HG02763 (cell line): ENCODE results near the gene DPPA5.
"Not testable (repeated sequence)": the region's sequence is repeated elsewhere in the genome, so short reads cannot be mapped to it uniquely, and the experiment has no call there.

ENCODE experiments used
- ATAC-seq: cut with Tn5 transposase; IDR thresholded peaks from one replicate; pipeline ENCODE4 v1.9.1; 2021; ENCODE audit warnings: mild to moderate bottlenecking, moderate library complexity; ENCODE audit not compliant: unreplicated experiment

The DPPA5 gene

DNA sequence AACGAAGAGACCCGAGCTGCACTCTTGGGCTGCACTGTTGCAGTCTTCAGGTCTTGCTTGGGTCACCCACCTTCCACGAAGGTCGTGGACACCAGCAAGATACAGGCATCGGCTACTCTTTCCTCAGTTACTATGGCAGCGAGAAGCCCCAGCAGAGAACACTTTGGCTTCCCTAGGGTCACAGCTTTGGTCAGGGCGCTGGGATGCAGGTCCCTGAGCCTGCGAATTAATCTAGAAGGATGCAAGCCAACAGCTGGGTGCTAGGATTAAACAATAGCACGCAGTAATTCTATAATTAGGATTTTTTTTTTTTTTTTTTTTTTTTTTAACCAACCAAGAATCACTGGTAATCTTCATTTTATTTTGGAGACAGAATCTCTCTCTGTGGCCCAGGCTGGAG is 10.5 kb upstream of the DPPA5 start:
- ATAC-seq = no peak

DNA sequence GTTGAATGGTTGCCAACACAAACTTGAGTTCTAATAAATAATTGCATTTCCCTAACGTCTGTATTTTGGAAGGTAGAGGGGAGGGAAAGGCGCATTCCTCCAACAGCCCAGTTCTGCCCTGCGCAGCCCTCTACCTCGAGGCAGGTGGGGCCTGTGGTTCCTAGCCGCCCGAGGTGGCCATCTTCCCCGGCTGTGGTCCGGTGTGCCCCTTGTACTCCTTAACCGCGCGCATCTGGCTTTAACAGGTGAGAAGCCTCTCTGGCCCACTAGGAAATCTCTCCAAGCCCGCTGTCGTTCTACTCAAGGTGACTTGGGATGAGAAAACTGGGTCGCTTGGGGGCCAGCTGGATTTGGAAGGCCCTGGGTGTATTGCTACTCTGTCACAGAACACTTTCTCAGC is 10.0 kb upstream of the DPPA5 start:
- no peak for ATAC-seq

DNA sequence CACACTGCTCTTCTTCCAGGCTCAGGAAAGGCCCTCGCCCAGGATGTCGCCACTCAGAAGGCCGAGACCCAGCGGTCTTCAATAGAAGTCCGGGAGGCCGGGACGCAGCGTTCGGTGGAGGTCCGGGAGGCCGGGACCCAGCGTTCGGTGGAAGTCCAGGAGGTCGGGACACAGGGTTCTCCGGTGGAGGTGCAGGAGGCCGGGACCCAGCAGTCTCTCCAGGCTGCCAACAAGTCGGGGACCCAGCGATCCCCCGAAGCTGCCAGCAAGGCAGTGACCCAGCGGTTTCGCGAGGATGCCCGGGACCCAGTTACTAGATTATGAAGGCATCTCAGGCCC is 9.4 kb upstream of the DPPA5 start:
- no peak for ATAC-seq

DNA sequence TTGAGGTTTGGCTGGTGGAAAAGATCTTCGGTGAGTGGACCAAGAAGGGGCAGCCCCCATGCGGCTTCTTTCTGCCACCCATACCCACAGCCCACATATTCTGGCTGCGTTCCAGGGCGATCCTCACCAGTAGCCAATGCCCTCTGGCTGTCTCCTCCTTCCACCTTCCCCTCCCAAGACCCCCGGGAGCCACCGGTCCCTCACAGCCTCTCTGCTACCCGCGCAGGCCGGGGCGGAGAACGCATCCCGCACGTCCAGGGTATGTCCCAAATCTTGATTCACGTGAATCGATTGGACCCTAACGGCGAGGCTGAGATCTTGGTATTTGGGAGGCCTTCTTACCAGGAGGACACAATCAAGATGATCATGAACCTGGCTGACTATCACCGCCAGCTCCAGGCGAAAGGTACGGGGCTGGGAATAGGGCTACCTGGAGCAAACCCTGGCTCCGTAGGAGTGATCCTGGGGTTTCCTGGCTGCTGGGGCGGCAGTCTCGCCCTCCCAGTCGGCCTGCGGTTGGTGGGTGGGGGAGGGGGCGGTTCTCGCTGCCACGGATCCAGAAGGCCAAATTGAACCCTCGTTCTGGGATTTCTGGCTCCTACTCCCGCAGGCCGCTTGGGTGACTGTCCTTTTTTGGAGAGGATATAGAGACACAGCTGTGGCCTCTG is 8.9 kb upstream of the DPPA5 start:
- no peak for ATAC-seq

DNA sequence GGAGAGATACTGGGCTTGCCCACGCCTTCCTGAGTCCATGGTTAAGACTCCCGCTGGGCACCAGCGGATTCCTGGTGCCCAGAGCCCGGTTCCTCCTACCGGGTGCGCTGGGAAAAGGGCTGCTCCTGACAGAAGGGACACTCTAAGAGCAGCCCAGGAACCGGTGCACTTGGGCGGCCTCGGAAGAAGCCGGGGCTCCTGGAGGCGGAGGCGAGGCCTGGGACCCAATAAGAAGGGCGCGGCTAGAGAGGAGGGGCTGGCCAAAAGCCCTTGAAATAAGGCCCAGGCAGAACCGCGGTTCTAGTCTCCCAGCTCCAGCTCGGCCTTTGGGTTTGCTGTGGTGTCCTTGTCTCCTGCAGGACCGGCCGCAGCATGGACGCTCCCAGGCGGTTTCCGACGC is 8.3 kb upstream of the DPPA5 start, which contains the start of gene KHDC3L:
TSS of gene KHDC3L (plus strand) at position 301 of the 400 bp plus-strand sequence. CDS start at position 373, 72 bp downstream.
- no peak for ATAC-seq

DNA sequence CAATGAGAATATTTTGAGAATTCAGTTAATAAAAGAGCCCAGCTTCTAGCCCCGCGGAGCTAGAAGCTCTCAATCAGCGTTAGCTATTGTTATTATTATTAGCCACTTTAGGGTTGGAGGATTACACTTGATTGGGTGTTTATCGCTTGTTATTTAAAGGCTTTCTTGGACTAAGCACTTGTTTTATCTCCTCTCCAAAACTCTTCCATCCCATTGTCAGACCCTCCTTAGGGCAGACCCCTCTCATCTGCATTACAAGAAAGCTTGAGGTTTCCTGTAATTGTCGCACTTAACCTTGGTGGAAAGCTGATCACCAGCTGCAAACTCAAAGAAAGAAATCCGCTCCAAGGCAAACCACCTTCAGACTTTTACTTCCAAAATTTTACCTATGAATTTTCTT is 4.8 kb downstream of the DPPA5 start:
- ATAC-seq = no peak

DNA sequence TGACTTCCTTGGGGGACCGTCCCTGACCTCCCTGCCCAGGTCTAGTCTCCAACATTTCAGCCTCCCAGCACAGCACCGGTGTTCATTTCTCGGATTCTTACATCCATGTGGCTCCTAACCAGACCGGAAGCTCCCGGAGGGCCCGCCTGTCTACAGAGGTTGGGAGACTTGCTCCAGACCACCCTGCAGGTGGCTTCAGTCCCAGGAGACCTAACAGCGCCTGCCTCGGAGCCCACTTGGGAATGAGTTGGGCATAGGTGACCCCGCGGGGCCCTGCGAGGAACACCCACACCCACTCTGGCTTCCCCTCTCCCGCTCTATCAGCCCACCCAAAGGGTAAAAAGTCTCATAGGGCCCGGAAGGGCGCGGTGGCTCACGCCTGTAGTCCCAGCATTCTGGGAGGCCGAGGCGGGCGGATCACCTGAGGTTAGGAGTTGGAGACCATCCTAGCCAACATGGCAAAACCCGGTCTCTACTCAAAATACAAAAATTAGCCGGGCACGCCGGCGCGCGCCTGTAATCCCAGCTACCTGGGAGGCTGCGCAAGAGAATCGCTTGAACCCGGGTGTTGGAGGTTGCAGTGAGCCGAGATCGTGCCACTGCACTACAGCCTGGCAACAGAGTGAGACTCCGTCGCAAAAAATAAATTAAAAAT is 5.4 kb downstream of the DPPA5 start:
- no peak for ATAC-seq

DNA sequence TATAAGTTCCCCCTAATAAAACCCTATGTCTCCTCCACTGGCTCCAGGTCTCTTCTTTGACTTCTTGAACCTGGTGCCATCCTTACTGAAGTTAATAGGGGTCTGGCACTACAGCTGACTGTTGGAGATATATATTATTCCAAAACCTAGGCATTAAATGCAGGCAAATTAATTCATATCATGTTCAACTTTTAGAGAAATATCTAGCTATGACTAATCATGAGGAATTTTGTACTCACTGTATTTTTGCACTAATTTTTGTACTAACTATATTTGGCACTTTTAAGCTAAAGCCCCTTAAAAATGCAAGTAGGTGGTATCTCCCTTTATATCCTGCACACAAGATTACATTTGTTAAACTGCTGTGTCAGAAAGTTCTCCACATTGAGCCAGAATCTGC is 10.9 kb downstream of the DPPA5 start:
- ATAC-seq = no peak

DNA sequence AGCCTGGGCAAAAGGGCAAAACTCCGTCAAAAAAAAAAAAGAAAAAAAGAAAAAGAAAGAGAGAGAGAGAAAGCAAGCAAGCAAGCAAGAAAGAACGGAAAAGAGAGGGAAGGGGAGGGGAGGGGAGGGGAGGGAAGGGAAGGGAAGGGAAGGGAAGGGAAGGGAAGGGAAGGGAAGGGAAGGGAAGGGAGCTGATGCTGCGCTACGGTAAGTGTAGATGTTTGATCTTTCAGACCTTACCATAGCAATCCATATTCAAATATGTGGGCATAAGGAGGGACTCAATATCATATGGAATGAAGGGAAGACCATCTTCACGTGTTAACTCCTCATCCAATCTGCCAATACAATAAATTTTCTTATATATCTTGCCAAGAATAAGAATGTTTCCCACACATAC is 11.9 kb downstream of the DPPA5 start:
- ATAC-seq = no peak

DNA sequence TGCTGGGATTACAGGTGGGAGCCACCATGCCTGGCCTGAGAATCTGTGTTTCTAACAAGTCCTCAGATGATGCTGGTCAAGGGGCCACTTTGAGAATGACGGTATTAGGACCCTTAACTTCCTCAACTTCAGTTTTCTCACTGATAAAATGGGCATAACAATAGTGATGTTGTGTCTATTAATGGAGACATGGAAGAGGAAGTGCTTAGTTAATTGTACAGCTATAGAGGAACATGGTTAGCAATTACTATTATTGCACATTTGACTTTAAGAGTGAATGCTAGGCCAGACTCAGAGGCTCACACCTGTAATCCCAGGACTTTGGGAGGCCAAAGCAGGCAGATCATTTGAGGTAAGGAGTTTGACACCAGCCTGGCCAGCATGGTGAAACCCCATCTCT is 12.7 kb downstream of the DPPA5 start:
- ATAC-seq = no peak

DNA sequence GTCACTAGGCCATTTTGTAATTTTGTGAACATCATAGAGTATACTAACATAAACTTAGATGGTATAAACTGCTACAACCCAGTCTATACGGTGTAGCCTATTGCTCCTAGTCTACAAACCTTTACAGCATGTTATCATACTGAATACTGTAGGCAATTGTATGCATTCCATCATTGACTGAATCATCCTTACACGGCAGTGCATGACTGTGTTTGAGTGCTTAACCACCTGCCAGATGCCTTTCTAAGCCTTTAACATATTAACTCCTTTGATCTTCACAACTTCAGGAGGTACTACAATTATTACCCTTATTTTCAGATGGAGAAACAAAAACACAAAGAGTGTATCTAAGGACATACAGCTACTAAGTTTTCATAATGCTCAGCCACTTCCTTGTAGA is 14.0 kb downstream of the DPPA5 start:
- no peak for ATAC-seq

DNA sequence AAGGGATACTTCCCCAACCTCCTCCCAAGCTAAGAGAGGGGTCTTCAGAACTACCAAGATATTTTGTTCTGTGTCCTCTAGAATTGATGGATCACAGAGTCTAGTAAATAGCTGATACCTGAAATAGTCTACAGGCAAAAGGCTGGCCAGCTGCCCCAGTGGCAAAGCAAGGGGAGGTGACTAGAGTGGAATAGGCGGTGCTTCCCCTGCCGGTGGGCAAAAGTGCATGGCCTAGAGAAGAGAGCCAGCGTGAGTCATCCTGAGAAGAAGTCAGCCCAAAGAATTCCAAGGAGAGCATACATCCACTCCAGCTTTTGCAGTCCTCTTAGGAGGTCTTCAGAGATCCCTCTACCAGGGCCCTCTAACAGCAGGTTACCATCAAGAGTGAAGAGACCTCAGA is 14.7 kb downstream of the DPPA5 start:
- no peak for ATAC-seq

DNA sequence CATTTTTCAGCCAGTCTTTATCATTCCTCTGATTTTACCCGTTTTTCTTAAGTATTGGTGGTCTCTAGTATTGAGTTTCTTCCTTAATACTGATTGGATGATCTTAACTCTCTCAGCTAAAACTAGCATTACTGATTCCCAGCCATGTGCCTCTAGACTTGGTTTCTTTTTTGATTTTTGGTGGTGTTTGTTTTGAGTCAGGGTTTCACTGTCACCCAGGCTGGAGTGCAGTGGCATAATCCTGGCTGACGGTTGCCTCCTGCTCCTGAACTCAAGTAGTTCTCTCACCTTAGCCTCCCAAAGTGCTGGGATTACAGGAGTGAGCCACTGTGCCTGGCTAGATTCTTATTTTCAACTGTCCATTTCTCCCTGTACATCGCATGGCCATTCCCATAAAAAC is 24.9 kb downstream of the DPPA5 start:
- no peak for ATAC-seq

DNA sequence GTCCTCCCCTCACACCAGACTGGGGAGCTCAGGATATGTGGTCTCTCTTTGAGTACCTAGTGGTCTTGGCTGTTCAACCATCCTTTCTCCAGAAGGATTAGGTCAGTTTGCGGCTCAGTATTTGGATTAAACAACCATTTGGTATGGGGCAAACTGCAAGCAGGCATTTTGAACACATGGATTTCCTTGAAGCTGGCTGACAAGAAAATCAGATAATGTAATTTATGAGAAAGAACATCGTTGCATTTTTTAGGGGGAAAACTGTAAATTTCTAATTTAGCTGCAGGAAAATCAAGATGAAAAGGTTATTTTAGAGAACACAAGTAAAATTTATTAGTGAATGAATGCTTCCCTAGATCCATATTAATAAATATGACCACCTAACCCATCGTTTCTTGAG is 25.3 kb downstream of the DPPA5 start:
- no peak for ATAC-seq

DNA sequence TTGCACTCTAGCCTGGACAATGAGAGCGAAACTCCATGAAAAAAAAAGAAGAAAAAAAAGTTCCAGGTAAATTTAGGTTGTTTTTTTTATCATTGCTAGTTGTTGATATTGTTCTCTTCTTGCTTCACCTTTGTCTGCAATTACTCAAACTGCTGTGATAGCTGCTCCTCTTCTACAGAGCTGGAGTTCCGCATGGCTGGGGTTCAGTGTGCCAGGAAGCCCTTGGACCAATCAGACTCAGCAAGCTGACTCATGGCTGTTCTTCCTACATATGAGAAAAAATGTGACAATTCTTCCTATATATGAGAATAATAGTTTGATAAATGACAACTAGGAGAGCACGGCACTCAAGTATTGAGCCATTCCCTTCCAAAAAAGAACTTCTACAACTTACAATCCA is 28.4 kb downstream of the DPPA5 start:
- ATAC-seq = no peak

DNA sequence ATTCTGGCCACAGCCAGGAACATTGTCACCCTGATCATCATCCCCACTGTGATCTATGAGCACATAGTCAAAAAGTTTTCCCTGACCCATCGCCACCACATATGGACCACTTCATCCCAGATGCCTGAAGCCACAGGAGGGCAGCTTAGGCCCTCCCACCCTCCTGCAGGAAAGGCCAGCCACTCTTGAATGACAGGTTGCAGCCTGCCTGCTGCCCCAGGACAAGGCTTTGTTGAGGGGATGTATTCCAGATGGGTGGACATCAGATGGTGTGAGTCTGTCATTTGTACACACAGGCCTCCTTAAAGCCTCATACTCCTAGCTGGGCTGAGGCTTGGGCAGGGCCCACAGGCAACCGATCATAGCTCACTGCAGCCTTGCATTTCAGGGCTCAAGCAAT is 30.8 kb downstream of the DPPA5 start:
- ATAC-seq = no peak

DNA sequence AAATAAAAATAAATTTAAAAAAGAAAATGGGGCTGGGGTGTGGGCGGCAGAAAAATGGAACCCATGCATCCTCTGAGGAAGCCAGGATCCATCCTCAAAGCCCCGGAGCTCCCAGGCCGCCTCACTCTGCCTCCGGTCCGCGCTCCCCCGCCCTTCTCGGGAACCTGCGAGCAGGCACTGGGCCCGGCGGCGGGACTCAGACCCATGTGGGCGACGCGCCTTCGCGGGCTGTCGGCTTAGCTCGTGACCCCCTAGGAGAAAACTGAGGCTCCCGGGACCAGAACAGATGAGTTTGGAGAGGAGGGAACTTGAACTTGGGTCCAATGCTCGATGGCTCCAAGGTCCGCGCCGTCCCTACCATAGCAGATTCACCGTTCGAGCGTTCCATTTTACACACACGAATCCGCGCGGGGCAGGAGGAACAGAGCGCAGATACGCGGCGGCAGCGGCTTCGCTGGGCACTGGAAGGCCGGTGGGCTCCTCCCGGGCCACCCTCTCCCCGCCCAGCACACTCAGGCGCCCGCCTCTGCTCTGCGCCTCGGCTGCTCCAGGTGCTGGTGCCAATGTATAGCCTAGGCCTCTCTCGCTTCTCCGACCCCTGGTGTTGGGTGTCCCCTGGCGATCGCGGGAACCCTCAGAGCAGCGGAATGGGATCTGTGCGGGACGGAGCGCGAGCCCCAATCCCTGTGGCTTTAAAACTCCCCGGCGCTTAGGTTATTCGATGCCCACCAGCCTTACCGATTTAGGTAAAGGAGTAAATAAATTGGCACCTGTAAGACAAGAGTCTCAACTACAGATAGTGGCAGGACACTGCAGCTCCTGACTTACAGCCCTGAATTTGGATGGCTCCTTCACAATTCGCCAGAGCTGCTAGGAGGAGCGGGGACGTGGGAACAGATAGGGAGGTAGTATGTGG is 39.2 kb downstream of the DPPA5 start:
- ATAC-seq = no peak

DNA sequence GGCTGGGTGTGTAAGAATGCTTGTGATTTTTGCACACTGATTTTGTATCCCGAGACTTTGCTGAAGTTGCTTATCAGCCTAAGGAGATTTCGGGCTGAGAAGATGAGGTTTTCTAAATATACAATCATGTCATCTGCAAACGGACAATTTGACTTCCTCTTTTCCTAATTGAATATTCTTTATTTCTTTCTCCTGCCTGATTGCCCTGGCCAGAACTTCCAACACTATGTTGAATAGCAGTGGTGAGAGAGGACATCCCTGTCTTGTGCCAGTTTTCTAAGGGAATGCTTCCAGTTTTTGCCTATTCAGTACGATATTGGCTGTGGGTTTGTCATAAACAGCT is 43.6 kb downstream of the DPPA5 start:
- ATAC-seq = not testable (repeated sequence)

DNA sequence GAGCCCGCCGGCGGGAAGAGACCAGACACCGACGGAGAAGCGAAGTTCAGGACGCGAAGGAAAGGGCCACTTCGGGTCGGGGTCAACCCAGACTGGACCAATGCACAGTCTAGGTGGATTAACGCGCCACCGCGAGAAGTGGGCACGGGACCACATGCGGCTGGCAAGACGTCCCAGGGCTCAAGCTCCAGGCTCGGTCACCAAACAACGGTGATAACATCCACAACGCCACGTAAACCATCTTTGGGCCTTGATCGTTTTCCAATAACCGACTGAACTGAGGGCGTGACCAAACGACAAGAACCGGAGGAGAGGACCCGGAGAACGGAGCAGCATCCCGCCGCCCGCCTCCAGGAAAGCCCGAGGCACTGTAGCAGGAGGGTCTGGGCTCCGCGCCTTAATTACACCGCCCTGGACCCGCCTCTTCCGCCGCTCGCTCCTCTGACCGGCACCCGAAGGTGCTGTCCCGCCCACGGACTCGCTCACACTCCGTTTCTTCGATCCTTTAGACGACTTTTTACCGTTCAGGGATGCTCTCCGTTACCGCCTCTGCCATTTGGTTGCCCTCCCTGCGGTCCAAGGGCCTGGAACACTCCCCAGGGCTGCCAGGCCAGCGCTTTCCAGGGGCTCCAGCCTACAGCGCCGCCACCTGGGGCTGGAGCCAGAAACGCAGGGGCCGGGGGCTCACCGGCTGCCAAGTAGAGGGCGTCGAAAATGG is 44.1 kb downstream of the DPPA5 start:
- peak; percentile 96 for ATAC-seq

DNA sequence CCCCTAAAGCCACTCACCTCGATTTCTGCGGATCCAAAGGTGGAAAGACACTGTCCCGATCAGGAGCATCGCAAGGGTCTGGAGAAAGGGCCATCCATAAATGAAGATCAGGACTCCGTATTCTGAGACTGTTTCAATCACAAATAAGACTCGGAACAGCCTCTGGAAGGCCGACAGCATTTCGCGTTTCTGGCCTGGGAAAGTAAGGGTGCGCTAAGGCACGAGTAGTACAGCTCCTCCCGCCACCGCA is 44.6 kb downstream of the DPPA5 start:
- ATAC-seq = peak; percentile 32

DNA sequence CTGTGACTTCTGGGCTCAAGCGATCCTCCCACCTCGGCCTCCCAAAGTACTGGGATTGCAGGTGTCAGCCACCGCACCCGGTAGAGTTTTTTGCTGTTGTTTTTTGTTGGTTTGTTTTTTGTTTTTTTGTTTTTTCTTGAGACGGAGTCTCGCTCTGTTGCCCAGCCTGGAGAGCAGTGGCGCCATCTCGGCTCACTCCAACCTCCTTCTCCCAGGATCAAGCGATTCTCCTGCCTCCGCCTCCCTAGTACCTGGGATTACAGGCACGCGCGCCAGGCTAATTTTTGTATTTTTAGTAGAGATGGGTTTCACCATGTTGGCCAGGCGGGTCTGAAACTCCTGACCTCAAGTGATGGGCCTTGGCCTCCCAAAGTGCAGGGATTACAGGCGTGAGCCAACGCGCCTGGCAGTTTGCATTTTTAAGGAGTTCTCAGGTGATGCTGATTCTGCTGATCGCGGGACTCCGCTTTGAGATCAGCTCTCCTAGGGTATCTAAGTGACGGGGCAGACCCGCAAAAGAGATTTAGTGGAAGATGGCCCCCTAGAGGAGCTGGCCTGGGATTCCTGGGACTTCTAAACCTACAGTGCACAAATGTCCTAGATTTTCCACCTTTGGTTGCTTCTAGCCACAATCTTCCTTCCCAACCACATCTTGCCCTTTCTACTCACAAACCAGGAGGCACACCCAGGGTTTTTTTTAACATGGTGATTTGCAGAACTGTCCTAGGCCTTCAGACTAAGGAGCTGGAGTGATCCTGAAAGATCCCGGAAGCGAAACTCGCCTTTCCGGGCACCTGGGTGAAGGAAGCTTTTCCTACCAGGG is 45.2 kb downstream of the DPPA5 start:
- ATAC-seq = peak; percentile 5
